HepG2 (cell line): Measurements from ENCODE around the gene NEGR1. TPM values are rescaled to one million over a fixed set of nuclear protein-coding genes. Genes with fewer than 3 reads are reported as not detected.

ENCODE experiments used
- ATAC-seq: fragments of 200-7000 bp; cut with Tn5 transposase; 3 replicates; pipeline ENCODE4 v1.9.1; 2020; ENCODE audit warnings: mild to moderate bottlenecking, moderate library complexity
- BruUV-seq: library from RNA; stranded (reverse); fragments of 400-500 nt; replicated peaks from 2 replicates; lab custom pipeline; 2021; lab: Mats Ljungman, UMichigan
- CTCF ChIA-PET: fragments of 300-600 bp; formaldehyde crosslinking; extraction: SDS; loops from one replicate; lab custom pipeline; 2021; ENCODE audit warnings: low total read pairs, inconsistent platforms, low intra/inter-chr PET ratio; lab: Yijun Ruan, JAX
- POLR2A ChIA-PET: fragments of 350-600 bp; sonication (Branson Sonifier 250); formaldehyde crosslinking; loops from one replicate; lab custom pipeline; 2020; ENCODE audit warnings: antibody characterized with exemption, inconsistent platforms; lab: Yijun Ruan, JAX
- DNase-seq: peaks from one replicate; pipeline ENCODE4 v3.0.0-alpha.2; 2015; ENCODE audit warnings: low spot score
- FAIRE-seq: peaks from 3 replicates; lab custom pipeline; 2011; peaks lifted over from hg19 to GRCh38; lab: Jason Lieb, UNC
- H2AFZ ChIP-seq: one replicate; pipeline ENCODE4 v1.6.1; 2011; ENCODE audit warnings: low read length, inconsistent platforms
- H3K27ac ChIP-seq: fragments of 300-600 bp; 3 replicates; pipeline ENCODE4 v1.8.0; 2011; ENCODE audit warnings: mixed run types, mild to moderate bottlenecking, mixed read lengths, low read length, inconsistent platforms; ENCODE audit not compliant: insufficient read depth; ENCODE audit errors: extremely low read length
- H3K27me3 ChIP-seq, 2 experiments: fragments of 200-600 bp in 1 of 2; 2 replicates in 1 of 2; 3 replicates in 1 of 2; pipeline versions ENCODE4 v1.6.0 to v1.8.0; 2011; ENCODE audit warnings: low read length in 2 of 2, mild to moderate bottlenecking in 2 of 2, moderate library complexity in 2 of 2, inconsistent platforms in 1 of 2; ENCODE audit not compliant: insufficient read depth in 2 of 2, control insufficient read depth in 1 of 2
- H3K36me3 ChIP-seq, 2 experiments: fragments of 200-600 bp in 1 of 2; replicated peaks in 1 of 2; 2 replicates in 1 of 2; 3 replicates in 1 of 2; pipeline versions ENCODE4 v1.5.1 to v1.8.0; 2011; ENCODE audit warnings: low read length in 2 of 2, inconsistent platforms in 1 of 2; ENCODE audit not compliant: insufficient read depth in 2 of 2, control insufficient read depth in 1 of 2
- H3K4me1 ChIP-seq: 2 replicates; pipeline ENCODE4 v1.5.1; 2012; ENCODE audit warnings: low read length, inconsistent platforms; ENCODE audit not compliant: insufficient read depth
- H3K4me2 ChIP-seq: 2 replicates; pipeline ENCODE4 v1.6.0; 2011; ENCODE audit warnings: low read depth, low read length, inconsistent platforms
- H3K4me3 ChIP-seq, 3 experiments: fragments of 200-600 bp in 1 of 3; sonication (generic), shearing (Covaris generic) in 1 of 3; replicated peaks in 1 of 3; 2 replicates each; pipeline ENCODE4 v1.5.1; 2011 to 2016; ENCODE audit warnings: low read length in 3 of 3, inconsistent platforms in 2 of 3, low read depth in 2 of 3, mild to moderate bottlenecking in 2 of 3, control low read depth in 1 of 3, mixed read lengths in 1 of 3; ENCODE audit not compliant: insufficient read depth in 1 of 3
- H3K79me2 ChIP-seq: one replicate; pipeline ENCODE4 v1.6.1; 2011; ENCODE audit warnings: low read length, inconsistent platforms; ENCODE audit not compliant: insufficient read depth
- H3K9ac ChIP-seq: 2 replicates; pipeline ENCODE4 v1.6.0; 2011; ENCODE audit warnings: mild to moderate bottlenecking, low read depth, low read length, inconsistent platforms; ENCODE audit not compliant: insufficient read depth
- H3K9me3 ChIP-seq: 2 replicates; pipeline ENCODE4 v1.5.1; 2012; ENCODE audit warnings: mild to moderate bottlenecking, low read length
- H4K20me1 ChIP-seq: 2 replicates; pipeline ENCODE4 v1.6.0; 2011; ENCODE audit warnings: inconsistent platforms, mild to moderate bottlenecking, low read length, moderate library complexity; ENCODE audit not compliant: insufficient read depth
- HMGA1 ChIP-seq: sonication (generic); formaldehyde crosslinking; conservative IDR thresholded peaks from 2 replicates; pipeline ENCODE4 v1.4.0; 2020; ENCODE audit warnings: missing genetic modification reagents
- MXD4 ChIP-seq: IDR thresholded peaks from 2 replicates; pipeline ENCODE4 v1.6.1; 2016; ENCODE audit warnings: mild to moderate bottlenecking, missing biosample characterization, missing genetic modification reagents
- POLR2G ChIP-seq: fragments of 200-400 bp; formaldehyde crosslinking; IDR thresholded peaks from 2 replicates; pipeline ENCODE4 v1.6.1; 2018; ENCODE audit warnings: mild to moderate bottlenecking, low read depth, low read length, moderate library complexity
- SALL2 ChIP-seq: sonication (generic); formaldehyde crosslinking; IDR thresholded peaks from 2 replicates; pipeline ENCODE4 v1.8.1; 2023; ENCODE audit warnings: mild to moderate bottlenecking, missing genetic modification reagents, inconsistent platforms
- ZNF124 ChIP-seq: sonication (generic); formaldehyde crosslinking; IDR thresholded peaks from 2 replicates; pipeline ENCODE4 v1.4.0; 2020; ENCODE audit warnings: missing genetic modification reagents
- ZNF230 ChIP-seq: sonication (generic); formaldehyde crosslinking; IDR thresholded peaks from 2 replicates; pipeline ENCODE4 v1.4.0; 2020; ENCODE audit warnings: mild to moderate bottlenecking, missing genetic modification reagents
- ZNF343 ChIP-seq: sonication (generic); formaldehyde crosslinking; IDR thresholded peaks from 2 replicates; pipeline ENCODE4 v1.4.0; 2020; ENCODE audit warnings: mild to moderate bottlenecking, missing genetic modification reagents
- ZNF720 ChIP-seq: sonication (generic); formaldehyde crosslinking; IDR thresholded peaks from 2 replicates; pipeline ENCODE4 v1.4.0; 2020; ENCODE audit warnings: missing genetic modification reagents
- ZNF747 ChIP-seq: sonication (generic); formaldehyde crosslinking; IDR thresholded peaks from 2 replicates; pipeline ENCODE4 v1.8.1; 2023; ENCODE audit warnings: missing genetic modification reagents, mild to moderate bottlenecking, borderline replicate concordance
- in situ Hi-C: cut with HindIII; loops from 2 replicates; pipeline ENCODE4 v1.10.0; 2017; ENCODE audit warnings: low pct_unique_long_range_greater_than_20kb; ENCODE audit not compliant: extremely low pct_ligation_motif_present
- intact Hi-C: fragments of 100-400 bp; cut with micrococcal nuclease; formaldehyde crosslinking; loops from one replicate; pipeline ENCODE4 v1.10.0; 2022; ENCODE audit not compliant: unreplicated experiment
- polyA plus RNA-seq, 8 experiments: library from polyadenylated mRNA; depleted of rRNA in 3 of 8; stranded (reverse) in 7 of 8; unstranded in 1 of 8; fragments of >200 nt; fragmentation: Illumina TruSeq in 4 of 8; extraction: Trizol in 4 of 8; gene quantifications; 2 replicates each; pipeline versions ENCODE4 v1.2.1 to v1.2.3, GENCODE V29; 2011 to 2016; ENCODE audit warnings: low read depth in 4 of 8, missing spikeins in 1 of 8, mixed read lengths in 1 of 8; ENCODE audit not compliant: insufficient read depth in 1 of 8
- total RNA-seq, 5 experiments: library from RNA; depleted of rRNA; stranded (reverse); fragments of >200 nt; fragmentation: Illumina TruSeq; extraction: Trizol; gene quantifications; 2 replicates each; pipeline ENCODE4 v1.2.3, GENCODE V29; 2016; ENCODE audit warnings: low read depth in 1 of 5
- TF ChIP-seq, protein P1 (sequence below): sonication (generic); formaldehyde crosslinking; IDR thresholded peaks from 2 replicates; pipeline ENCODE4 v1.4.0; 2020; ENCODE audit warnings: mild to moderate bottlenecking, missing genetic modification reagents
- TF ChIP-seq, protein P2 (sequence below): sonication (generic); formaldehyde crosslinking; IDR thresholded peaks from 2 replicates; pipeline ENCODE4 v1.4.0; 2020; ENCODE audit warnings: missing genetic modification reagents
- TF ChIP-seq, protein P3 (sequence below): IDR thresholded peaks from 2 replicates; pipeline ENCODE4 v1.6.1; 2012; ENCODE audit warnings: low read length, improper control_type of control experiment

NEGR1 gene
- total and polyA plus RNA-seq, 2 of the 13 experiments (the other 11 are each of a cell fraction or from before 2014, with no cell fraction given) = not detected

DNA sequence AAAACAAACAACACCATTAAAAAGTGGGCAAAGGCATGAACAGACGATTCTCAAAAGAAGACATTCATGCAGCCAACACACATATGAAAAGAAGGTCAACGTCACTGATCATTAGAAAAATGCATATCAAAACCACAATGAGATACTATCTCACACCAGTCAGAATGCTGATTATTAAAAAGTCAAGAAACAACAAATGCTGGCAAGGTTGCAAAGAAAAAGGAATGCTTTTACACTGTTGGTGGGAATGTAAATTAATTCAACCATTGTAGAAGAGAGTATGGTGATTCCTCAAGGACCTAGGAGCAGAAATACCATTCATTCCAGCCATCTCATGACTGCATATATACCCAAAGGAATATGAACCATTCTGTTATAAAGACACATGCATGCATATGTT lies 419.6 kb downstream of the NEGR1 start (continued):
- no peak for TF ChIP-seq MXD4 (CRISPR knock-in tag)
- TF ChIP-seq ZNF747 (CRISPR knock-in tag) = no peak
- TF ChIP-seq HMGA1 (CRISPR knock-in tag) = no peak
- TF ChIP-seq ZNF343 (CRISPR knock-in tag) = no peak
- TF ChIP-seq, protein P1, sequence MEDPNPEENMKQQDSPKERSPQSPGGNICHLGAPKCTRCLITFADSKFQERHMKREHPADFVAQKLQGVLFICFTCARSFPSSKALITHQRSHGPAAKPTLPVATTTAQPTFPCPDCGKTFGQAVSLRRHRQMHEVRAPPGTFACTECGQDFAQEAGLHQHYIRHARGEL (CRISPR knock-in tag) = no peak
- TF ChIP-seq ZNF124 = no peak

DNA sequence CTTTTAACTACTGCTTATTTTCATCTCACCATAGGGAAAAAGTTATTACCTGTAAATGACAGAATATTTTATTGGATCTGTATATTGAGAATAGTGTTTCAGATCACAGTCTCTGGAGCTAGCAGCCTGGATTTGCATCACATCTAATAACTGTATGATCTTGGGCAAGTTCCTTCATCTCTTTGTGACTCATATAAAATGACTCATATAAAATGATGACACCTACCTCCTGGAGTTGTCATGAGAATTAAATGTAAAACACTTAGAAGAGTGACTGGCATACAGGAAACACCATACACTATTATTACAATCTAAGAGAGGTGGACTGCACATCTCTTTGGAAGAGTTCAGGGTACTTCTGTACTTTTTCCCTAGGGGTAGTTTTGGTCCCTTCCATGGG lies 421.3 kb downstream of the NEGR1 start:
- no peak overlapping the region for H2AFZ ChIP-seq
- no peaks in the 10 kb centered on the region for H3K4me1 ChIP-seq
- no peak for FAIRE-seq
- no peak for ATAC-seq
- H3K27me3 ChIP-seq = no peaks in the 10 kb centered on the region; a peak in 1 of 5 replicates
- no peak for TF ChIP-seq ZNF720 (CRISPR knock-in tag)
- TF ChIP-seq, protein P2, sequence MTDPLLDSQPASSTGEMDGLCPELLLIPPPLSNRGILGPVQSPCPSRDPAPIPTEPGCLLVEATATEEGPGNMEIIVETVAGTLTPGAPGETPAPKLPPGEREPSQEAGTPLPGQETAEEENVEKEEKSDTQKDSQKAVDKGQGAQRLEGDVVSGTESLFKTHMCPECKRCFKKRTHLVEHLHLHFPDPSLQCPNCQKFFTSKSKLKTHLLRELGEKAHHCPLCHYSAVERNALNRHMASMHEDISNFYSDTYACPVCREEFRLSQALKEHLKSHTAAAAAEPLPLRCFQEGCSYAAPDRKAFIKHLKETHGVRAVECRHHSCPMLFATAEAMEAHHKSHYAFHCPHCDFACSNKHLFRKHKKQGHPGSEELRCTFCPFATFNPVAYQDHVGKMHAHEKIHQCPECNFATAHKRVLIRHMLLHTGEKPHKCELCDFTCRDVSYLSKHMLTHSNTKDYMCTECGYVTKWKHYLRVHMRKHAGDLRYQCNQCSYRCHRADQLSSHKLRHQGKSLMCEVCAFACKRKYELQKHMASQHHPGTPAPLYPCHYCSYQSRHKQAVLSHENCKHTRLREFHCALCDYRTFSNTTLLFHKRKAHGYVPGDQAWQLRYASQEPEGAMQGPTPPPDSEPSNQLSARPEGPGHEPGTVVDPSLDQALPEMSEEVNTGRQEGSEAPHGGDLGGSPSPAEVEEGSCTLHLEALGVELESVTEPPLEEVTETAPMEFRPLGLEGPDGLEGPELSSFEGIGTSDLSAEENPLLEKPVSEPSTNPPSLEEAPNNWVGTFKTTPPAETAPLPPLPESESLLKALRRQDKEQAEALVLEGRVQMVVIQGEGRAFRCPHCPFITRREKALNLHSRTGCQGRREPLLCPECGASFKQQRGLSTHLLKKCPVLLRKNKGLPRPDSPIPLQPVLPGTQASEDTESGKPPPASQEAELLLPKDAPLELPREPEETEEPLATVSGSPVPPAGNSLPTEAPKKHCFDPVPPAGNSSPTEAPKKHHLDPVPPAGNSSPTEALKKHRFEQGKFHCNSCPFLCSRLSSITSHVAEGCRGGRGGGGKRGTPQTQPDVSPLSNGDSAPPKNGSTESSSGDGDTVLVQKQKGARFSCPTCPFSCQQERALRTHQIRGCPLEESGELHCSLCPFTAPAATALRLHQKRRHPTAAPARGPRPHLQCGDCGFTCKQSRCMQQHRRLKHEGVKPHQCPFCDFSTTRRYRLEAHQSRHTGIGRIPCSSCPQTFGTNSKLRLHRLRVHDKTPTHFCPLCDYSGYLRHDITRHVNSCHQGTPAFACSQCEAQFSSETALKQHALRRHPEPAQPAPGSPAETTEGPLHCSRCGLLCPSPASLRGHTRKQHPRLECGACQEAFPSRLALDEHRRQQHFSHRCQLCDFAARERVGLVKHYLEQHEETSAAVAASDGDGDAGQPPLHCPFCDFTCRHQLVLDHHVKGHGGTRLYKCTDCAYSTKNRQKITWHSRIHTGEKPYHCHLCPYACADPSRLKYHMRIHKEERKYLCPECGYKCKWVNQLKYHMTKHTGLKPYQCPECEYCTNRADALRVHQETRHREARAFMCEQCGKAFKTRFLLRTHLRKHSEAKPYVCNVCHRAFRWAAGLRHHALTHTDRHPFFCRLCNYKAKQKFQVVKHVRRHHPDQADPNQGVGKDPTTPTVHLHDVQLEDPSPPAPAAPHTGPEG (CRISPR knock-in tag) = no peak
- no peak for TF ChIP-seq SALL2
- TF ChIP-seq, protein P3, sequence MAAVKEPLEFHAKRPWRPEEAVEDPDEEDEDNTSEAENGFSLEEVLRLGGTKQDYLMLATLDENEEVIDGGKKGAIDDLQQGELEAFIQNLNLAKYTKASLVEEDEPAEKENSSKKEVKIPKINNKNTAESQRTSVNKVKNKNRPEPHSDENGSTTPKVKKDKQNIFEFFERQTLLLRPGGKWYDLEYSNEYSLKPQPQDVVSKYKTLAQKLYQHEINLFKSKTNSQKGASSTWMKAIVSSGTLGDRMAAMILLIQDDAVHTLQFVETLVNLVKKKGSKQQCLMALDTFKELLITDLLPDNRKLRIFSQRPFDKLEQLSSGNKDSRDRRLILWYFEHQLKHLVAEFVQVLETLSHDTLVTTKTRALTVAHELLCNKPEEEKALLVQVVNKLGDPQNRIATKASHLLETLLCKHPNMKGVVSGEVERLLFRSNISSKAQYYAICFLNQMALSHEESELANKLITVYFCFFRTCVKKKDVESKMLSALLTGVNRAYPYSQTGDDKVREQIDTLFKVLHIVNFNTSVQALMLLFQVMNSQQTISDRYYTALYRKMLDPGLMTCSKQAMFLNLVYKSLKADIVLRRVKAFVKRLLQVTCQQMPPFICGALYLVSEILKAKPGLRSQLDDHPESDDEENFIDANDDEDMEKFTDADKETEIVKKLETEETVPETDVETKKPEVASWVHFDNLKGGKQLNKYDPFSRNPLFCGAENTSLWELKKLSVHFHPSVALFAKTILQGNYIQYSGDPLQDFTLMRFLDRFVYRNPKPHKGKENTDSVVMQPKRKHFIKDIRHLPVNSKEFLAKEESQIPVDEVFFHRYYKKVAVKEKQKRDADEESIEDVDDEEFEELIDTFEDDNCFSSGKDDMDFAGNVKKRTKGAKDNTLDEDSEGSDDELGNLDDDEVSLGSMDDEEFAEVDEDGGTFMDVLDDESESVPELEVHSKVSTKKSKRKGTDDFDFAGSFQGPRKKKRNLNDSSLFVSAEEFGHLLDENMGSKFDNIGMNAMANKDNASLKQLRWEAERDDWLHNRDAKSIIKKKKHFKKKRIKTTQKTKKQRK = no peak
- no peak for TF ChIP-seq ZNF230 (CRISPR knock-in tag)
- no peak for TF ChIP-seq POLR2G
- TF ChIP-seq, all 625 proteins: peak for 0
- intact Hi-C loops (no loop called here), in situ Hi-C loops (no loop called here)
- H3K9ac ChIP-seq = no peak overlapping the region
- no peak overlapping the region for H3K4me2 ChIP-seq
- H3K27ac ChIP-seq = no peak overlapping the region
- no TSS peak for BruUV-seq
- H3K4me3 ChIP-seq = no peak overlapping the region
- no peaks in the 10 kb centered on the region for H3K79me2 ChIP-seq
- DNase-seq = no peak
- POLR2A ChIA-PET = no interaction called here
- CTCF ChIA-PET = no interaction called here
- peaks cover 12% of the 10 kb centered on the region for H3K9me3 ChIP-seq
- H3K36me3 ChIP-seq = no peaks in the 10 kb centered on the region
- no peaks in the 10 kb centered on the region for H4K20me1 ChIP-seq
